ENCODE data around the gene PTX4.

GRCh38 chr16:1520461-1520860 is 31.7 kb upstream of the PTX4 start:
- TF ChIP-seq POLR2A (IDR thresholded peaks at IDR 0.05) (no peak), CTCF (IDR thresholded peaks at IDR 0.05) (no peak)
